GM18508 (cell line): ENCODE results near the gene MTMR3.
"Not testable (repeated sequence)": the region's sequence is repeated elsewhere in the genome, so short reads cannot be mapped to it uniquely, and the experiment has no call there.

Experiments
- ATAC-seq: cut with Tn5 transposase; IDR thresholded peaks from one replicate; pipeline ENCODE4 v1.9.1; 2021; ENCODE audit warnings: moderate number of reproducible peaks; ENCODE audit not compliant: insufficient read depth, unreplicated experiment

The MTMR3 gene

DNA sequence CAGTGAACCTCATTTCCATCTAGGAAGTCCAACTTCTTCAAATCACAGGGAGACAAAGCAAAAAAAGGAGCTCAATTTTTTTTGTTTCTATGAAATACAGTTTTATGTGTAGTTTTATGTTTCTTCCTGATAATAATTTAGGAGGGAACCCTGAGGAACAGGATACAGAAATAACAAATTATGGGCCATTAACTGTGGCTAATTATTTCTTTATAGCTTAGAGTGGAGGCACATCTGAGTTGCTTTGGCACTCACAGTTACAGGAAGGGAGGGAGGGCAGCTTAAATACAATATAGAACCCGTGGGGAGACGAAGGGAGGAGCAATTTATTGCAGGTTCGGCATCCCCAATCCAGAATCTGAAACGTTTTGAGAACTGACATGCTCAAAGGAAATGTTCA, 160.2 kb downstream of the MTMR3 start:
- no peak for ATAC-seq

DNA sequence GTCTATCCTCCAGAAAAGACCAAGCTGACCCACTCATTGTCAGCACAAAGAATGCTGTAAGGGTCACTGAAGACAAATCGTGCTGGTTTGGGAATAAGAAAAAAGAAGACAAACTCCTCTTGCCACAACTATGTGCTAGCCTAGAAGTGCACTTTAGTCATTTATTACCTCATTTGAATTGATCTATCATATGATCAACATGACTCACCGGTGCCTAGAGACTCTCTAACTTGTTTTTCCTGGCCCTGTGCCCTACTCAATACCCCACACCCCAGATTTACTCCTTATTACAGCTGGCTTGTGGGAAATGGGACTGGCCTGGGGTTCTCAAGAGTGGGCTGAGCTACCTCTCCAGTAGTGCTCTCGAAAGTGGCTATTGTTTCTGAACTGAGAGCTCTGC, 161.4 kb downstream of the MTMR3 start:
- no peak for ATAC-seq

DNA sequence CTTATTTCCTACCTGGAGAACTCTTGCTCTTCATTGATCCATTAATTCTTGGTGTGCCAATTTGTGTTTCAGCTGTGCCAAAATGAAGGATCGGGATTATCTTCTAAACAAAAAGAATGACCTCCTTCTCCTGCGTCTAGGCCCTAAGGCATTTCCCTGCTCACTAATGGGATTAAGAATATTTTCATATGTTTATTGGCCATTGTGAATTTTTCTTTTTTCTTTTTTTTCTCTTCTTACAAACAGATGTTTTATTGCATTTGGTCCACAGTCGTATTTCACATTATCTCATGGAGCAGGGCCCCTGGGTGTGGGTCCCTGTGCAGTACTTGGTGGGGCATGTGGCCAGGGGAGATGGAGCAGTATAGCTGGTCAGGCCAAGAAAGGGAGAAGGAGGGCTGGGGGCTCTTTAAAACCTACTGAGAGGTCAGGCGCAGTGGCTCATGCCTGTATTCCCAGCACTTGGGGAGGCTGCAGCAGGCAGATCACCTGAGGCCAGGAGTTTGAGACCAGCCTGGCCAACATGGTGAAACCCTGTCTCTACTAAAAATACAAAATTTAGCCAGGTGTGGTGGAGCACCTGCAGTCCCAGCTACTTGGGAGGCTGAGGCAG, 162.0 kb downstream of the MTMR3 start:
- no peak for ATAC-seq

DNA sequence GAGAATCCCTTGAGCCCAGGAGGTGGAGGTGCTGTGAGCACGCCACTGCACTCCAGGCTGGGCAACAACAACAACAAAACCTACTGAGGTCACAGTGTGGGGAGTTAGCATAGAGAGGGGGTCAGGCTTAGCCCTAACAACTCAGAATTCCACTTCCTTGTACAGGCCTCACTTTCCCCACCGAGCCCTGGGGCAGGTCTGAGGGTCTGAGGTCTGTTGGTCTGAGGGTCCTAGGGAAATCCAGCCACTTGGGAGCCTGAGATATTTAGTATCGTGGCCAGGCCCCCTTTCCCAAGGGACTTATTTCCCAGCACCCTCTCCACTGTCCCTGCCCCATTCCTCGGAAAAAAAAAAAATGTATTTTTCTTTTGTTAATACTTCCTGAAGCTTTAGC, 162.5 kb downstream of the MTMR3 start:
- ATAC-seq, result no peak

DNA sequence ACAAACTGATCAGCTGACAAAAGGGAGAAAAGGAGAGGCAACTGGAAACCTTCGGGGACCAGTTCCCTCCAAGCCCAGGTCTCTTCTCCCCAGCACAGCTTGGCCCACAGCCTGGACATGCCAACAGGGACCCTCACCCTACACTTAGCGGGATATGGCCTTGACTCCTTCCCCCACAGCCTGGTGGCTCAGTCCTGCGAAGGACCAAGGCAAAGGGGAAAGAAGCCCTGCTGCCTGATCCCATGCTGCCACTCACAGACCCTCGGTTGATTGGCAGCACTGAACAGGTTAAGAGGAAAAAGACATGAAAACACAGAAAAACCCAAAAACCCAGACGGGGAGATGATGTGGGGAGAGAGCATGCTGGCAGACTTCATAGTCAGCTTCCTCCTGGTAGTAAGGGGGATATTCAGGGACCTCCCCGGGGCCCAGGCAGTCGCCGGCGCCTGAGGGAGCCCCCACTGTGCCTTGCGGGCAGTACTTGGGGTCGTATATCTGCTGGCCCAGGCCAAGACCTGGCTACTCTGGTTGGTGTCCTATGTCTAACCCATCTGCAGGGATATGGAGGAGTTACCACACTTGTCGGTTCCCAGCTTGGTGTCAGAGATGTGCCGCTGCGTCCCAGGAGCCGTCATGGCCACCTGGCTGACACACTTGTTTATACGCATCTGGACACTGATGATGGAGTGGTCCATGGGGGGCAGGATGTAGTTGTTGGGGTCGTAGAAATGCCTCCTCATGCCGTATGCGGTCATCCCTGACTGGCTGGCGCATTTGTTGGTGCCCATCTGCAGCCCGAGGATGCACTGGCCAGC, 163.1 kb downstream of the MTMR3 start:
- ATAC-seq, result no peak

DNA sequence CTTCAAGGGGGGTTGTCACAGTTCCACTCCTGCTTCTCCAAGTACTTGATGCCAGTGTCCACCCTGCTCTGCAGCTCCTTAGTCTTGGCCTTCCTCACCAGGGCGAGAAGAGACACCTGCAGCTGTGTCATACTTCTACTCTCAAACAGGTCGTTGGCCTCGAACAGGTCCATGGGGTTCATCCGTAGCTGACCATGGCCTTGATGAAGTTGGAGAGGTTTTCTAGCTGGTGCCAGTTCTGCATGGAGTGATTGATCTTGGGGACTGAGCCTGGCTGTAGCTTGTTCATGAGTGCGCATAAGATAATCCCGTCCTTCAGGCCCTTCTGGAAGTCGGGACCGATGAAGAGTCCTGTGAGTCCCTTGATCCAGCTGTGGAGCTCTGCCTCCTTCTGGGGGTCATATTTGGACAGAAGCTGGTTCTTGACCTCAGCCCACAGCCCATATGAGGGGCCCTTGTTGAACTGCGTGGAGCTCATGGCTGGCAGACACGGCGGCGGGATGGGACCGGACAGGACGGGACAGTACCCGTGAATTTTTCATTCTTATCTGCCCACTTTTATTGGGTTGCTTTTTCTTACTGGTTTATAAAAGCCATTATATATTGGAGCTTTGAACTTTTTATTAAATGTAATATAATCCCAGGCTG, 163.9 kb downstream of the MTMR3 start:
- no peak for ATAC-seq

DNA sequence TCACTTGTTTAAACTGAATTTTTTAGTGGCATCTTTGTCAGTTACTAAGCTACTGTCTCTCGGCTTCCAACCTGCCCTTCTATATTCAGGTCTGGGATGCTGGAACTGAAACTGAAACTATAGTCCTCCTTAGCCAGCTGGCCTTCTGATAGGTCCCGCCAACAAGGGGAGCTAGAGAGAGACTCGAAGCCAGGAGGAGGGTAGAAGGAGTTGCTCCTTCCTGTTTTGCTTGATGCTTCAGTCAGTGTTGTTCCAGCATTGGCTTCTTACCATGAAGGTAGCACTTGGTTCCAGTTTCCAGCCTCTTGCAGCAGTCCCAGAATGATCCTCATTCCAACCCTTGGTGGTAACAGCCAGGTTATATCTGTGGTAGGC, 164.4 kb downstream of the MTMR3 start:
- no peak for ATAC-seq

DNA sequence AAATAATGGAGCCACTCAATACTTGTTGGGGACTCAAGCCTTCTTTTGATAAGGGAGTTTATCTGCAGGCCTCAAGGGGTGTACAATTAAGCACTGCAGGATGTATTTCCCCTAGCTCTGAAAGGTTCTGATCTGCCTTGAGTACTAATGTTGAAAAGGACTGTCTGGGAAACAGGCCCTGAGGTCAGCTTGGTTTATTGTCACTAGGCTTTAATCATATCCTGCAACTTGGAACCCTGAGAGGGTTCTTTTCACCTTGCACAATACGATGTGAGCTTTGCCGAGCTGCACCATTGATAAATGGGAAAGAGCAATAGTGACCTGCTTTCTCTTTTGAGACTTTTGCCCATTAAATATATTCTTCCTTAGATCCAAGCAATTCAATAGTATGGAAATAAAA, 165.7 kb downstream of the MTMR3 start:
- no peak for ATAC-seq

DNA sequence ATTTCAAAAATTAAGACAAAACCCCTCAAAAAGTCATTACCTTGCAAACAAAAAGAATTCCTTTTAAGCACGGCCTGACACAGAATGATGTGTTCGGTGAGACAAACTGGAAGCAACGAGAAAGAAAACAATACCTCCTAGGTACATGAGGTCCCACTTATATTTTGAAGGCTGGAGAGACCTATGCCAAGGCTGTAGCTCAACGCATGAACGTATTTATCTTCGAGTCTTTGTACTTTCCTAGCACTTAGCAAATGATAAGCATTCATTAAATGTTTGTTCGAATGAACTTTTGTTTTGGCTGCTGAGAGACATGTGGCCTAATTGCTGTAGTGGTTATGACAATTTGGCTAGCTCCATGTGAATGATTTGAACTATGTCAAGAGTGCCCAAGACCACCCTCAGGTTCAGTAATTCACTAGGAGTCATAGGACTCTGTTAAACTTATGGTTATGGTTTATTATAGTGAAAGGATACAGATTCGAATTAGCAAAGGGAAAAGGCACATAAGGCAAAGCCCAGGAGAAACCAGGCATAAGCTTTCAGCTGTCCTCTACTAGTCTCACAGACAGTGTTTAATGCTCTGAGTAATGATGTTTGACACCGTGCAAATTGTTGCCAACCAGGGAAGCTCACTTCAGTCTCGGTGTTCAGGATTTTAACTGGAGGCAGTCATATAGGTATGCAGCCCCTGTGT, 171.2 kb downstream of the MTMR3 start:
- no peak for ATAC-seq

DNA sequence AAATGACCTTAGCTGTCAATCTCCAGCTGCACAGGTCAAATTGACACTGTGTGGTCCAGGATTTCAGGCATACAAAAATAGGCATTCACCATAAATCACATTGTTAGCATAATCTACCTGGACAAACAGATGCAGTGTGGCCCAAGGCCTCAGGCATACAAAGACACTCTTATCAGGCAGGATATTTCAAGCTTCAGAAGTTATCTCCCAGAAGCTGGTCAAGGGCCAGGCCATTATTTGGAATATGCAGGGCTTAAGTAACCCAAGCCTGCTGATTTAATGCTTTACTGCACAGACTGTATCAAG, 171.7 kb downstream of the MTMR3 start:
- ATAC-seq, result no peak

DNA sequence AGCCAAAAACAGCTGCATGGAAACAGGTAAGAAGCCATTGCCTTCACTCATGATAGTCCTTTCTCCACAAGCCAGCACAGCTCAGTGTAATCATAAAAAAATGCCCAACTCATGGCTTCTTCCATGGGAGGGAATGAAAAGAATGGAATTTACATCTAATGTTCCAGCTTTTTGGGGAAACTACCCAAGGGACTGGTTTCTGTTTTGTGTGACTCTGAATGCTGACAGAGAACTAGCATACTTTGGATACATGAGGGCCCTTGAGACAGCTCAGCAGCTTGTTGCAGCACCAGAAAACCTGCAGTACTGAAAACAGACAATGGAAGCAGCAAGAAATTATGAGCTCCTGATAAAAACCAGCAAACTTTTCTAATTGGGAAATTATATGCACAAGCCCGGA, 173.0 kb downstream of the MTMR3 start:
- no peak for ATAC-seq

DNA sequence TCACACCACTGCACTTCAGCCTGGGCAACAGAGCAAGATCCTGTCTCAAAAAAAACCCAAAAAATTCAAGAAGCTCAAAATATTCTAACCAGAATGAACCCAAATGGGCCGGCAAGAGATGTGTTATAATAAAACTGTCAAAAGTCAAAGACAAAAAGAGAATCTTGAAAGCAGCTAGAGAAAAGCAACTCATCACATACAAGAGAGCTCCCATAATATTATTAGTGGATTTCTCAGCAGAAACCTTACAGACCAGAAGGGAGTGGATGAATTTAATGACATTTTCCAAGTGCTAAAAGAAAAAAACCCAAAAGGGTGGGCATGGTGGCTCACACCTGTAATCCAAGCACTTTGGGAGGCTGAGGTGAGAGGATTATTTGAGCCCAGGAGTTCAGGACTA, 174.4 kb downstream of the MTMR3 start:
- no peak for ATAC-seq

DNA sequence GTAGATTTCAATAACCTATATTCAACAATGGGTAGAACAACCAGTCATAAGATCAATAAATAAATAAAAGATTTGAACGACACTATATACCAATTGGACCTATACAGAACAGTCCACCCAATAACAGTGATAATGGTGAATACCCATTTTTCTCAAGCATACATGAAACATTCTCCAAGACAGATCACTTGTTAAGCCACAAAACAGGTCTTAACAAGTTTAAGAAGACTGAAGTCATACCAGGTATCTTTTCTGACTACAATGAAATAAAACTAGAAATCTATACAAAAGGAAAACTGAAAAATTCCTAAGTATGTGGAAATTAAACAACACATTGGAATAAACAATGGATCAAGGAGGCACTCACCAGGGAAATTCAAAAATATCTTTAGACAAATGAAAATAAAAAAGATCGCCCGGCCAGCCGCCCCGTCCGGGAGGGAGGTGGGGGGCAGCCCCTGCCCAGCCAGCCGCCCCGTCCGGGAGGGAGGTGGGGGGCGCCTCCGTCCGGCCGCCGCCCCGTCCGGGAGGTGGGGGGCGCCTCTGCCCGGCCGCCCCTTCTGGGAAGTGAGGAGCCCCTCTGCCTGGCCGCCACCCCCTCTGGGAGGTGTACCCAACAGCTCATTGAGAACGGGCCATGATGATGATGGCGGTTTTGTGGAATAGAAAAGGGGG, 176.5 kb downstream of the MTMR3 start:
- not testable (repeated sequence) for ATAC-seq

DNA sequence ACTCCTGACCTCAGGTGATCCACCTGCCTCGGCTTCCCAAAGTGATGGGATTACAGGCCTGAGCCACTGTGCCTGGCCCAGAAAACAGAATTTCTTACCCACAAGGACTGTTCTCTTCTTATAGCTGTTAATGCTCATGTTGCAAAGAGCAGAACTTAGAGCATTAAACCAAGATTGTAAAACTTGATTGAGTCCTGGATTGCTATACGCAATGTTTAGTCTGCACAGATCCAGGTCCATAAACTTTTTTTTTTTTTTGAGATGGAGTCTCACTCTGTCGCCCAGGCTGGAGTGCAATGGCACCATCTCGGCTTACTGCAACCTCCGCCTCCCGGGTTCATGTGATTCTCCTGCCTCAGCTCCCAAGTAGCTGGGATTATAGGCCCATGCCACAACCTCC, 178.1 kb downstream of the MTMR3 start:
- ATAC-seq, result not testable (repeated sequence)

DNA sequence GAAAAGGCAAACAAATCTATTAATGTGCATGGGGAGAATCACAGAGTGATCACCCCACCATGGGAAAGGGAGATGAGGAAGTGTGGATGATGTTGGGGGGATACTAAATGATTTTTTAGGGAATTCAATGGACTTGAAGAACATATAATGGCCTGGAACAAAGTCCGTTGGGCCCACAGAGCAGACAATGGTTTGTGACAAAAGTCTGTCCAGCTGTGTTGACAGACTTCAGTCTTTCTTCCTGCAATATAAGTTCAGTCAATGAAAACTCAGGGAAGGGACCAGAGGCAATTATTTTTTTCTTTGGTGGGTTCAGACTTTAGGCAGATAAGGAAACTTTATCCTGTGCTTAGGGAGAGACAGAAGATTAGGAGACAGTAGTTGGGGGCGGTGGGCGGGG, 179.3 kb downstream of the MTMR3 start:
- ATAC-seq, result no peak

DNA sequence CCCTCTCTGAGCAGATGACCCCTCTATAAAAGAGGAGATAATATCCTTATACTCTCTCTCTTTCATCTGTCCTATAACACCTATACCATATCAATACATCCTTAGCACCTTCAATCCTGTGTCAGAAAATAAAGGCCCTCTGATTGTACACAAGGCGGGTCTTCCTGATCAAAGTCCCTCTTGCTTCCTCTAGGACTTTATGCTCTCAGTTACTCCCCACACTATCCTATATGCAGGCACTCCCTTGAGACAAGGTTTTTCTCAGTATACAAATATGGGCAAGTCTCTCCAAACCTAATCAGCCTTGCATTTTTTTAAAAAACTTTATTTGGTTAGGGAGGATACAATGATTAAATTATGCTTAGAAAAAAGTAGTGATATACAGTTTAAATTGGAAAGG, 180.0 kb downstream of the MTMR3 start:
- ATAC-seq, result no peak

DNA sequence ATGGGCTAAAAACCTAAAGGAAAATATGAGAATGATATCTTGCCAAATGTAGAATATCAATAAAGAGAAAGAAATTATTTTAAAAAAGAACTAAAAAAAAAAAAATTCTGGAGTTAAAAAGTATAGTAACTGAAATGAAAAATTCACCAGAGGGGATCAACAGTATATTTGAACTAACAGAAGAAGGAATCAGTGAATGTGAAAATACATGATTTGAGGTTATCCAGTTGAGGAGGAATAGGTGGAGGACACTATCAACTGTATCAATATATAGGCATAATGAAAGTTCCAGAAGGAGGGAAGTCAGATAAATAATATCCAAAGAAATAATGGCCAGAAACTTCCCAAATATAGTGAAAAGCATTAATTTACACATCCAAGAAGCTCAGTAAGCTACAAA, 181.2 kb downstream of the MTMR3 start:
- ATAC-seq, result no peak

DNA sequence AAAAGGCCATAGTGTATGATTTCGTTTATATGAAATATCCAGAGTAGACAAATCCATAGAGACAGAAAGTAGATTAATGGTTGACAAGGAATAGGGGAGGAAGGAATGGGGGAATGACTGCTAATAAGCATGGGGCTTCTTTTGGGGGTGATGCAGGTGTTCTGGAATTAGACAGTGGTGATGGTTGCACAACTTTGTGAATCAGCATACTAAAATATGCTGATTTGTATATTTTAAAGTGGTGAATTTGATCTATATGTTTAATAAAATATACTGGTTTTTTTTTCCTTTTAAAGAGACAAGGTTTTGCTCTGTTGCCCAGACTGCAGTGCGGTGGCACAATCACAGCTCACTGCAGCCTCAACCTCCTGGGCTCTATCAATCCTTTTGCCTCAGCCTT, 190.8 kb downstream of the MTMR3 start:
- ATAC-seq, result no peak

DNA sequence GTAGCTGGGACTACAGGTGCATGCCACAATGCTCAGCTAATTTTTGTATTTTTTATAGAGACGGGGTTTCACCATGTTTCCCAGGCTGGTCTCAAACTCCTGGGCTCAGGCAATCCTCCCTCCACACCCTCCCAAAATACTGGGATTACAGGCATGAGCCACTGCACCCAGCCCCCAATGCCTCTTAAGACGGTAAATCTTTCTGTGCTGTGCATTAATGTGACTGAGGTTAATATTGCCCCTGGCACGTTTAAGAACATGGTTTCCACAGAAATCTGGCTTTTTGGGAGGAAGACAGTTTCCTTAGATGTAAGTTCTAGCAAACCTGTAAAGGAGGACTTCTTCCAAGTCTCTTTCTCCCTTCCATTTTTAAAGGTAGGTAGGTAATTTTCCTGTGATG, 191.2 kb downstream of the MTMR3 start:
- ATAC-seq, result no peak

DNA sequence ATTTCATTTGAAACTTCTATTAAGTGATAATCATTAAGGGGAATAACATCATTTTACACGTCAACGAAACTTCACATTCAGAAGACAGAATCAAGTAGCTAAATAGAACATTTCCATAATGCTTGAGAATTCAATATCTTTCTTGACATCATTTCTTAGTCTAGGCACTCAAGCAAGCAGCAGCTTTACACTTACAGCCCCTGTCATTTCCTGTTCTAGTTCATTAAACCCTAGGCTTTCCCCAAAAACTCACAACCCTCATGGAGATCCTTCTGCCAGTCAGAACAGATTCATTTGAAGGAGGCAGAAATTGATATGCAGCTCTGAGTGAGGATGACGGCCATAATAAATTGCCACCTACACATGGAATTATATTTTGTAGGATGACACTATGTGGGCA, 192.0 kb downstream of the MTMR3 start:
- ATAC-seq, result no peak
